HuH-7 (cell line): ENCODE measurements around the gene SNAPC5.

ENCODE experiments used
- DNase-seq: peaks from one replicate; pipeline ENCODE4 v3.0.0; 2011; ENCODE audit warnings: low spot score

SNAPC5 gene

GRCh38 chr15:66459818-66460615 is 37.5 kb downstream of the SNAPC5 start:
- no peak for DNase-seq

GRCh38 chr15:66456211-66456610 is 41.4 kb downstream of the SNAPC5 start:
- DNase-seq, result no peak

GRCh38 chr15:66454143-66454542 is 43.4 kb downstream of the SNAPC5 start:
- DNase-seq, result no peak

GRCh38 chr15:66452971-66453580 is 44.5 kb downstream of the SNAPC5 start:
- DNase-seq, result no peak

GRCh38 chr15:66452420-66452819 is 45.1 kb downstream of the SNAPC5 start:
- no peak for DNase-seq
